HG03159 (cell line): ENCODE measurements around the gene CHKB.
"Not testable (repeated sequence)": the region's sequence is repeated elsewhere in the genome, so short reads cannot be mapped to it uniquely, and the experiment has no call there.

ENCODE experiments used
- ATAC-seq: cut with Tn5 transposase; IDR thresholded peaks from one replicate; pipeline ENCODE4 v1.9.1; 2021; ENCODE audit warnings: mild to moderate bottlenecking, moderate library complexity; ENCODE audit not compliant: unreplicated experiment

The CHKB gene

GRCh38 chr22:50612528-50613221, 30.0 kb upstream of the CHKB start:
- ATAC-seq: no peak

GRCh38 chr22:50612168-50612527, 29.5 kb upstream of the CHKB start:
- ATAC-seq: no peak

- no peak for ATAC-seq
Measured at GRCh38 chr22:50611341-50612060, 28.9 kb upstream of the CHKB start.

- no peak for ATAC-seq
Measured at GRCh38 chr22:50610581-50610980, 27.9 kb upstream of the CHKB start.

- ATAC-seq: no peak
Measured at GRCh38 chr22:50610041-50610451, 27.4 kb upstream of the CHKB start.

GRCh38 chr22:50609599-50609998, 26.9 kb upstream of the CHKB start:
- ATAC-seq: no peak

- ATAC-seq: no peak
Measured at GRCh38 chr22:50608996-50609395, 26.3 kb upstream of the CHKB start.

GRCh38 chr22:50608058-50608840, 25.6 kb upstream of the CHKB start:
- not testable (repeated sequence) for ATAC-seq

GRCh38 chr22:50607659-50608020, 25.0 kb upstream of the CHKB start:
- no peak for ATAC-seq

- no peak for ATAC-seq
Measured at GRCh38 chr22:50606946-50607658, 24.5 kb upstream of the CHKB start.

- no peak for ATAC-seq
Measured at GRCh38 chr22:50606165-50606945, 23.7 kb upstream of the CHKB start.

GRCh38 chr22:50605613-50606074, 23.0 kb upstream of the CHKB start:
- no peak for ATAC-seq

- no peak for ATAC-seq
Measured at GRCh38 chr22:50605002-50605612, 22.5 kb upstream of the CHKB start.

GRCh38 chr22:50604256-50605001, 21.8 kb upstream of the CHKB start:
- ATAC-seq: no peak

- ATAC-seq: no peak
Measured at GRCh38 chr22:50603511-50604255, 21.0 kb upstream of the CHKB start.

GRCh38 chr22:50602338-50602700, 19.7 kb upstream of the CHKB start:
- ATAC-seq: no peak

- ATAC-seq: no peak
Measured at GRCh38 chr22:50601669-50602337, 19.2 kb upstream of the CHKB start.
